Uterus (tissue), 2 donors: ENCODE measurements around the gene IL16.
"Not testable (repeated sequence)": the region's sequence is repeated elsewhere in the genome, so short reads cannot be mapped to it uniquely, and the experiment has no call there.

Source experiments
- POLR2A ChIP-seq, 2 donors: fragments of 450-650 bp; IDR thresholded peaks; one replicate each; pipeline ENCODE4 v1.6.1; 2016; ENCODE audit warnings: antibody characterized with exemption in 2 of 2, mild to moderate bottlenecking in 1 of 2, moderate library complexity in 1 of 2
- TF ChIP-seq, protein P1 (sequence below), 4 experiments: fragments of 200-600 bp in 2 of 4; fragments of 450-650 bp in 2 of 4; sonication (generic) in 2 of 4; IDR thresholded peaks; one replicate each; pipeline ENCODE4 v1.5.1; 2016 to 2019; ENCODE audit warnings: antibody characterized with exemption in 4 of 4, mild to moderate bottlenecking in 2 of 4, moderate library complexity in 1 of 4

GRCh38 chr15:81207987-81208386 lies 11.3 kb downstream of the IL16 start:
- not testable (repeated sequence) for TF ChIP-seq POLR2A (IDR thresholded peaks at IDR 0.05)
- TF ChIP-seq, protein P1, sequence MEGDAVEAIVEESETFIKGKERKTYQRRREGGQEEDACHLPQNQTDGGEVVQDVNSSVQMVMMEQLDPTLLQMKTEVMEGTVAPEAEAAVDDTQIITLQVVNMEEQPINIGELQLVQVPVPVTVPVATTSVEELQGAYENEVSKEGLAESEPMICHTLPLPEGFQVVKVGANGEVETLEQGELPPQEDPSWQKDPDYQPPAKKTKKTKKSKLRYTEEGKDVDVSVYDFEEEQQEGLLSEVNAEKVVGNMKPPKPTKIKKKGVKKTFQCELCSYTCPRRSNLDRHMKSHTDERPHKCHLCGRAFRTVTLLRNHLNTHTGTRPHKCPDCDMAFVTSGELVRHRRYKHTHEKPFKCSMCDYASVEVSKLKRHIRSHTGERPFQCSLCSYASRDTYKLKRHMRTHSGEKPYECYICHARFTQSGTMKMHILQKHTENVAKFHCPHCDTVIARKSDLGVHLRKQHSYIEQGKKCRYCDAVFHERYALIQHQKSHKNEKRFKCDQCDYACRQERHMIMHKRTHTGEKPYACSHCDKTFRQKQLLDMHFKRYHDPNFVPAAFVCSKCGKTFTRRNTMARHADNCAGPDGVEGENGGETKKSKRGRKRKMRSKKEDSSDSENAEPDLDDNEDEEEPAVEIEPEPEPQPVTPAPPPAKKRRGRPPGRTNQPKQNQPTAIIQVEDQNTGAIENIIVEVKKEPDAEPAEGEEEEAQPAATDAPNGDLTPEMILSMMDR (IDR thresholded peaks at IDR 0.05), result not testable (repeated sequence)
